HCT116 (cell line): ENCODE data around the gene RCSD1. TPM values are rescaled to one million over a fixed set of nuclear protein-coding genes. Genes with fewer than 3 reads are reported as not detected.

ENCODE experiments used
- ATAC-seq: fragments of 200-7000 bp; cut with Tn5 transposase; 2 replicates; pipeline ENCODE4 v1.9.1; 2020; ENCODE audit warnings: mild to moderate bottlenecking, moderate library complexity
- BruUV-seq: library from RNA; stranded (reverse); fragments of 400-500 nt; replicated peaks from 2 replicates; lab custom pipeline; 2021; lab: Mats Ljungman, UMichigan
- CTCF ChIA-PET: fragments of 300-600 bp; sonication (Branson Sonifier 250); formaldehyde crosslinking; loops from one replicate; lab custom pipeline; 2021; ENCODE audit warnings: antibody characterized with exemption; lab: Charles Lee
- POLR2A ChIA-PET: fragments of 300-600, 350-600 bp; sonication (Branson Sonifier 250); formaldehyde crosslinking; loops from one replicate; lab custom pipeline; 2021; ENCODE audit warnings: antibody characterized with exemption; lab: Charles Lee
- RAD21 ChIA-PET, 2 experiments: fragments of 300-600 bp; sonication (Branson Sonifier 250); formaldehyde crosslinking; loops; one replicate each; lab custom pipeline; 2023; ENCODE audit warnings: low total read pairs in 2 of 2; ENCODE audit not compliant: uncharacterized antibody in 2 of 2, unreplicated experiment in 2 of 2, low non-redundant PET in 1 of 2; lab: Charles Lee
- DNase-seq: peaks from one replicate; pipeline ENCODE4 v3.0.0-alpha.2; 2010; ENCODE audit warnings: low read depth, low spot score
- H2AFZ ChIP-seq: fragments of 200-600 bp; shearing (Covaris generic), sonication (generic); 2 replicates; pipeline ENCODE4 v1.6.1; 2017; ENCODE audit warnings: low read depth, mixed run types, mixed read lengths, antibody characterized with exemption, low read length; ENCODE audit not compliant: poor library complexity, severe bottlenecking
- H3K27ac ChIP-seq: 2 replicates; pipeline ENCODE4 v1.5.1; 2012; ENCODE audit warnings: low read depth, low read length
- H3K27me3 ChIP-seq: fragments of 200-600 bp; sonication (generic); 2 replicates; pipeline ENCODE4 v1.6.1; 2016; ENCODE audit warnings: mixed run types, low read length, mixed read lengths; ENCODE audit not compliant: insufficient read depth
- H3K36me3 ChIP-seq, 2 experiments: fragments of 200-500 bp in 1 of 2; fragments of 200-600 bp in 1 of 2; sonication (Bioruptor generic) in 1 of 2; sonication (generic) in 1 of 2; 2 replicates each; pipeline versions ENCODE4 v1.5.1 to v1.6.1; 2014 to 2016; ENCODE audit warnings: low read length in 2 of 2, inconsistent platforms in 1 of 2, mixed read lengths in 1 of 2, mixed run types in 1 of 2; ENCODE audit not compliant: insufficient read depth in 2 of 2, control insufficient read depth in 1 of 2
- H3K4me1 ChIP-seq, 2 experiments: fragments of 200-600 bp in 1 of 2; sonication (generic) in 1 of 2; 2 replicates each; pipeline versions ENCODE4 v1.5.1 to v1.6.1; 2012 to 2017; ENCODE audit warnings: low read length in 2 of 2, inconsistent platforms in 1 of 2, mild to moderate bottlenecking in 1 of 2, mixed read lengths in 1 of 2, mixed run types in 1 of 2, moderate library complexity in 1 of 2; ENCODE audit not compliant: insufficient read depth in 2 of 2, control insufficient read depth in 1 of 2
- H3K4me2 ChIP-seq: fragments of 200-600 bp; sonication (generic); 2 replicates; pipeline ENCODE4 v1.6.1; 2017; ENCODE audit warnings: mixed run types, low read length, mixed read lengths
- H3K4me3 ChIP-seq, 2 experiments: fragments of 200-600 bp in 1 of 2; sonication (generic) in 1 of 2; replicated peaks in 1 of 2; 2 replicates each; pipeline ENCODE4 v1.5.1; 2011 to 2016; ENCODE audit warnings: low read length in 2 of 2, control low read depth in 1 of 2, low read depth in 1 of 2, mild to moderate bottlenecking in 1 of 2, mixed read lengths in 1 of 2, mixed run types in 1 of 2
- H3K79me2 ChIP-seq: fragments of 200-600 bp; sonication (generic); 2 replicates; pipeline ENCODE4 v1.6.1; 2017; ENCODE audit warnings: mild to moderate bottlenecking, mixed run types, low read length, moderate library complexity, mixed read lengths; ENCODE audit not compliant: insufficient read depth
- H3K9ac ChIP-seq: fragments of 200-600 bp; sonication (generic); 2 replicates; pipeline ENCODE4 v1.6.1; 2016; ENCODE audit warnings: low read length, mixed read lengths
- H3K9me2 ChIP-seq: fragments of 200-600 bp; sonication (generic), shearing (Covaris generic); 2 replicates; pipeline ENCODE4 v1.6.1; 2017; ENCODE audit warnings: mixed run types, mild to moderate bottlenecking, moderate library complexity; ENCODE audit not compliant: insufficient read depth
- H3K9me3 ChIP-seq, 2 experiments: fragments of 200-500 bp in 1 of 2; fragments of 200-600 bp in 1 of 2; sonication (Bioruptor generic) in 1 of 2; sonication (generic) in 1 of 2; 2 replicates each; pipeline ENCODE4 v1.6.1; 2014 to 2017; ENCODE audit warnings: low read length in 2 of 2, mixed read lengths in 2 of 2, inconsistent platforms in 1 of 2, low read depth in 1 of 2, mild to moderate bottlenecking in 1 of 2, mixed run types in 1 of 2, moderate library complexity in 1 of 2; ENCODE audit not compliant: control insufficient read depth in 1 of 2, insufficient read depth in 1 of 2
- H4K20me1 ChIP-seq: fragments of 200-600 bp; sonication (generic), shearing (Covaris generic); 2 replicates; pipeline ENCODE4 v1.6.1; 2017; ENCODE audit warnings: mixed run types, mild to moderate bottlenecking, moderate library complexity; ENCODE audit not compliant: insufficient read depth
- ATF3 ChIP-seq: IDR thresholded peaks from 2 replicates; pipeline ENCODE4 v1.6.1; 2012
- CTCF ChIP-seq, 3 experiments: fragments of 200-600 bp in 1 of 3; sonication (generic) in 1 of 3; IDR thresholded peaks in 2 of 3; conservative IDR thresholded peaks in 1 of 3; 2 replicates each; pipeline ENCODE4 v1.5.1; 2012 to 2017; ENCODE audit warnings: low read depth in 2 of 3, low read length in 2 of 3, antibody characterized with exemption in 1 of 3, borderline replicate concordance in 1 of 3, control low read depth in 1 of 3, mild to moderate bottlenecking in 1 of 3, mixed read lengths in 1 of 3, mixed run types in 1 of 3, moderate library complexity in 1 of 3; ENCODE audit not compliant: insufficient read depth in 1 of 3
- EGR1 ChIP-seq: IDR thresholded peaks from 2 replicates; pipeline ENCODE4 v1.6.1; 2012; ENCODE audit warnings: low read depth
- ELF1 ChIP-seq: IDR thresholded peaks from 2 replicates; pipeline ENCODE4 v1.6.1; 2012; ENCODE audit warnings: low read depth, borderline replicate concordance
- MAX ChIP-seq: IDR thresholded peaks from 2 replicates; pipeline ENCODE4 v1.6.1; 2012
- POLR2A ChIP-seq: IDR thresholded peaks from 2 replicates; pipeline ENCODE4 v1.7.0; 2011; ENCODE audit warnings: borderline replicate concordance; ENCODE audit not compliant: insufficient read depth, insufficient read length; ENCODE audit errors: extremely low read depth
- POLR2AphosphoS5 ChIP-seq: IDR thresholded peaks from 2 replicates; pipeline ENCODE4 v1.6.1; 2011; ENCODE audit warnings: mild to moderate bottlenecking, low read depth, low read length, moderate library complexity
- RAD21 ChIP-seq: IDR thresholded peaks from 2 replicates; pipeline ENCODE4 v1.6.1; 2012; ENCODE audit warnings: low read depth, mild to moderate bottlenecking
- REST ChIP-seq: IDR thresholded peaks from 2 replicates; pipeline ENCODE4 v1.6.1; 2012; ENCODE audit warnings: low read depth
- YY1 ChIP-seq: IDR thresholded peaks from 2 replicates; pipeline ENCODE4 v1.6.1; 2011; ENCODE audit warnings: low read length, low read depth, moderate library complexity, mild to moderate bottlenecking; ENCODE audit not compliant: insufficient replicate concordance; ENCODE audit errors: extremely low read depth
- ZFX ChIP-seq: fragments of 450-650 bp; IDR thresholded peaks from 2 replicates; pipeline ENCODE4 v1.6.1; 2017
- intact Hi-C: fragments of 100-400 bp; cut with micrococcal nuclease; formaldehyde crosslinking; loops from 2 replicates; pipeline ENCODE4 v1.10.0; 2022
- total RNA-seq: library from RNA; stranded (reverse); gene quantifications from one replicate; pipeline ENCODE4 v1.2.1, GENCODE V29; 2021; ENCODE audit not compliant: unreplicated experiment

RCSD1 gene
- total RNA-seq, 1 experiment from 2014 or later: 0.15 TPM

GRCh38 chr1:167588361-167588760 is 41.7 kb upstream of the RCSD1 start:
- H3K4me1 ChIP-seq: no peaks in the 10 kb centered on the region
- RAD21 ChIA-PET: no interaction called here
- H3K27me3 ChIP-seq: no peaks in the 10 kb centered on the region
- ATAC-seq: no peak
- BruUV-seq: no TSS peak
- H3K9me3 ChIP-seq: no peaks in the 10 kb centered on the region
- intact Hi-C loops: no loop called here
- H3K4me3 ChIP-seq: no peak overlapping the region
- no peaks in the 10 kb centered on the region for H3K9me2 ChIP-seq
- no peak overlapping the region for H2AFZ ChIP-seq
- no peaks in the 10 kb centered on the region for H3K79me2 ChIP-seq
- no peak for DNase-seq
- no peak overlapping the region for H3K4me2 ChIP-seq
- H3K9ac ChIP-seq: no peak overlapping the region
- no peak for TF ChIP-seq EGR1
- TF ChIP-seq CTCF (IDR thresholded peaks at IDR 0.05 in 2 of 3, conservative IDR thresholded peaks at IDR 0.05 in 1 of 3; ENCODE audit: borderline replicate concordance in 1 of 3, insufficient read depth in 1 of 3, low read depth in 2 of 3, low read length in 2 of 3): no peak
- TF ChIP-seq ATF3: no peak
- no peak for TF ChIP-seq REST
- TF ChIP-seq POLR2AphosphoS5: no peak
- TF ChIP-seq ZFX: no peak
- no peak for TF ChIP-seq MAX
- no peak for TF ChIP-seq POLR2A
- TF ChIP-seq YY1: no peak
- TF ChIP-seq ELF1: no peak
- no peak for TF ChIP-seq RAD21
- CTCF ChIA-PET: no interaction called here
- no peaks in the 10 kb centered on the region for H3K36me3 ChIP-seq
- no peaks in the 10 kb centered on the region for H4K20me1 ChIP-seq
- POLR2A ChIA-PET: no interaction called here
- no peak overlapping the region for H3K27ac ChIP-seq
